Measurements from ENCODE around the gene SSBP1.

SSBP1 gene

GRCh38 chr7:141785706-141786552, 47.8 kb downstream of the SSBP1 start (continued):
- TF ChIP-seq PATZ1 (CRISPR knock-in tag; IDR thresholded peaks at IDR 0.05; ENCODE audit: borderline replicate concordance) (no peak), CSRNP3 (CRISPR knock-in tag; IDR thresholded peaks at IDR 0.05) (no peak), CSDC2 (CRISPR knock-in tag; IDR thresholded peaks at IDR 0.05) (no peak), SNAI2 (CRISPR knock-in tag; IDR thresholded peaks at IDR 0.05) (no peak), ZNF565 (CRISPR knock-in tag; conservative IDR thresholded peaks at IDR 0.05; ENCODE audit: low read depth) (no peak)

- TF ChIP-seq GLIS3 (CRISPR knock-in tag; IDR thresholded peaks at IDR 0.05): no peak
- no peak for TF ChIP-seq ZC3H10 (CRISPR knock-in tag; IDR thresholded peaks at IDR 0.05)
- no peak for TF ChIP-seq TSHZ2 (CRISPR knock-in tag; IDR thresholded peaks at IDR 0.05)
- no peak for TF ChIP-seq OSR1 (CRISPR knock-in tag; IDR thresholded peaks at IDR 0.05)
- TF ChIP-seq PPARA (CRISPR knock-in tag; IDR thresholded peaks at IDR 0.05; ENCODE audit: borderline replicate concordance): no peak
- no peak for TF ChIP-seq ZFP30 (CRISPR knock-in tag; IDR thresholded peaks at IDR 0.05)
- no peak for TF ChIP-seq TOX (CRISPR knock-in tag; IDR thresholded peaks at IDR 0.05; ENCODE audit: borderline replicate concordance)
- no peak for TF ChIP-seq ZFP3 (CRISPR knock-in tag; IDR thresholded peaks at IDR 0.05)
- TF ChIP-seq ARNTL (CRISPR knock-in tag; IDR thresholded peaks at IDR 0.05; ENCODE audit: borderline replicate concordance, low read depth): no peak
- no peak for TF ChIP-seq CREB5 (CRISPR knock-in tag; IDR thresholded peaks at IDR 0.05; ENCODE audit: low read depth)
- no peak for ATAC-seq
Observed at GRCh38 chr7:141788296-141788695, 50.1 kb downstream of the SSBP1 start.

GRCh38 chr7:141789917-141790316, 51.8 kb downstream of the SSBP1 start, which contains the start of gene TAS2R5:
TSS of gene TAS2R5 (plus strand) at chr7:141790217. CDS start at chr7:141790362, 145 bp downstream.
- ATAC-seq: no peak
- no peak for TF ChIP-seq TCF4 (CRISPR knock-in tag; IDR thresholded peaks at IDR 0.05; ENCODE audit: borderline replicate concordance)
- TF ChIP-seq TSHZ2 (CRISPR knock-in tag; IDR thresholded peaks at IDR 0.05): no peak
- TF ChIP-seq ESRRG (CRISPR knock-in tag; IDR thresholded peaks at IDR 0.05): no peak
- no peak for TF ChIP-seq OSR1 (CRISPR knock-in tag; IDR thresholded peaks at IDR 0.05)
- no peak for TF ChIP-seq ISL1 (CRISPR knock-in tag; IDR thresholded peaks at IDR 0.05)
- TF ChIP-seq CSDC2 (CRISPR knock-in tag; IDR thresholded peaks at IDR 0.05): no peak
- TF ChIP-seq ZNF70 (CRISPR knock-in tag; IDR thresholded peaks at IDR 0.05): no peak
- no peak for TF ChIP-seq ZC3H10 (CRISPR knock-in tag; IDR thresholded peaks at IDR 0.05)
- TF ChIP-seq SNAI2 (CRISPR knock-in tag; IDR thresholded peaks at IDR 0.05): no peak
- no peak for TF ChIP-seq POU6F1 (CRISPR knock-in tag; IDR thresholded peaks at IDR 0.05; ENCODE audit: borderline replicate concordance, low read depth)
- no peak for TF ChIP-seq ZNF565 (CRISPR knock-in tag; conservative IDR thresholded peaks at IDR 0.05; ENCODE audit: low read depth)
- no peak for TF ChIP-seq CREB5 (CRISPR knock-in tag; IDR thresholded peaks at IDR 0.05; ENCODE audit: low read depth)
- no peak for TF ChIP-seq GLIS3 (CRISPR knock-in tag; IDR thresholded peaks at IDR 0.05)
- no peak for TF ChIP-seq ZFP3 (CRISPR knock-in tag; IDR thresholded peaks at IDR 0.05)
- TF ChIP-seq PPARA (CRISPR knock-in tag; IDR thresholded peaks at IDR 0.05; ENCODE audit: borderline replicate concordance): no peak
- no peak for TF ChIP-seq TOX (CRISPR knock-in tag; IDR thresholded peaks at IDR 0.05; ENCODE audit: borderline replicate concordance)
- TF ChIP-seq ZFP30 (CRISPR knock-in tag; IDR thresholded peaks at IDR 0.05): no peak
- no peak for TF ChIP-seq CSRNP3 (CRISPR knock-in tag; IDR thresholded peaks at IDR 0.05)

Data from SK-N-SH treated with all-trans-retinoic acid at 6 μM for 48 hours (cell line).